Loucy (cell line): ENCODE data around the gene TBC1D20.

ENCODE experiments used
- H2AFZ ChIP-seq: fragments of 200-600 bp; sonication (generic); 2 replicates; pipeline ENCODE4 v1.6.0; 2016; ENCODE audit warnings: antibody characterized with exemption, mild to moderate bottlenecking, low read length, moderate library complexity
- H3F3A ChIP-seq: fragments of 200-600 bp; 2 replicates; pipeline ENCODE4 v1.6.0; 2016; ENCODE audit warnings: antibody characterized with exemption, low read depth, mild to moderate bottlenecking
- H3K27me3 ChIP-seq: fragments of 200-600 bp; sonication (generic); 2 replicates; pipeline ENCODE4 v1.6.1; 2014; ENCODE audit warnings: low read length, mild to moderate bottlenecking; ENCODE audit not compliant: insufficient read depth, poor library complexity, severe bottlenecking
- H3K36me3 ChIP-seq: fragments of 200-600 bp; sonication (generic); 2 replicates; pipeline ENCODE4 v1.6.1; 2016; ENCODE audit warnings: low read length; ENCODE audit not compliant: insufficient read depth
- H3K4me1 ChIP-seq: fragments of 200-600 bp; sonication (generic); 2 replicates; pipeline ENCODE4 v1.5.1; 2014; ENCODE audit warnings: low read length, mild to moderate bottlenecking; ENCODE audit not compliant: insufficient read depth, poor library complexity, severe bottlenecking
- H3K4me2 ChIP-seq: fragments of 200-600 bp; sonication (generic); 2 replicates; pipeline ENCODE4 v1.6.0; 2014; ENCODE audit warnings: antibody characterized with exemption, low read length, low read depth, mild to moderate bottlenecking; ENCODE audit not compliant: poor library complexity, severe bottlenecking
- H3K4me3 ChIP-seq: fragments of 200-600 bp; sonication (generic); 2 replicates; pipeline ENCODE4 v1.5.1; 2014; ENCODE audit warnings: low read length, mild to moderate bottlenecking, mixed read lengths; ENCODE audit not compliant: poor library complexity, severe bottlenecking
- H3K79me2 ChIP-seq: fragments of 200-600 bp; sonication (generic); 2 replicates; pipeline ENCODE4 v1.6.1; 2014; ENCODE audit warnings: low read length; ENCODE audit not compliant: insufficient read depth
- H3K9ac ChIP-seq: fragments of 200-600 bp; sonication (generic); 2 replicates; pipeline ENCODE4 v1.6.0; 2014; ENCODE audit warnings: mild to moderate bottlenecking, low read depth, low read length, moderate library complexity; ENCODE audit not compliant: poor library complexity, severe bottlenecking
- H3K9me2 ChIP-seq: fragments of 200-600 bp; sonication (generic); replicated peaks from 2 replicates; pipeline ENCODE4 v1.6.1; 2016; ENCODE audit warnings: low read depth, low read length, mixed read lengths
- H3K9me3 ChIP-seq: fragments of 200-600 bp; sonication (generic); 2 replicates; pipeline ENCODE4 v1.6.1; 2014; ENCODE audit warnings: mild to moderate bottlenecking, antibody characterized with exemption, low read length, low read depth; ENCODE audit not compliant: insufficient read depth
- H4K20me1 ChIP-seq: fragments of 200-600 bp; sonication (generic); 2 replicates; pipeline ENCODE4 v1.6.0; 2014; ENCODE audit warnings: antibody characterized with exemption, low read length, mild to moderate bottlenecking; ENCODE audit not compliant: insufficient read depth, poor library complexity, severe bottlenecking
- CTCF ChIP-seq: fragments of 200-600 bp; sonication (generic); conservative IDR thresholded peaks from 2 replicates; pipeline ENCODE4 v1.5.1; 2014; ENCODE audit warnings: mild to moderate bottlenecking, antibody characterized with exemption, low read length
- EZH2phosphoT487 ChIP-seq: fragments of 200-600 bp; IDR thresholded peaks from 2 replicates; pipeline ENCODE4 v1.6.1; 2018; ENCODE audit warnings: antibody characterized with exemption, mild to moderate bottlenecking, moderate library complexity, borderline replicate concordance

TBC1D20 gene

GRCh38 chr20:472137-472846 lies 10.0 kb upstream of the TBC1D20 start:
- no peaks in the 10 kb centered on the region for H4K20me1 ChIP-seq
- peaks cover 28% of the 10 kb centered on the region; the same call in 1 of the 2 replicates for H3K9me3 ChIP-seq
- no peak overlapping the region for H2AFZ ChIP-seq
- no peak overlapping the region for H3K4me3 ChIP-seq
- H3K4me2 ChIP-seq = no peak overlapping the region
- no peaks in the 10 kb centered on the region for H3K27me3 ChIP-seq
- no peaks in the 10 kb centered on the region for H3F3A ChIP-seq
- TF ChIP-seq CTCF = no peak
- TF ChIP-seq EZH2phosphoT487 = no peak
- H3K9ac ChIP-seq = no peak overlapping the region
- H3K36me3 ChIP-seq = peaks cover 5% of the 10 kb centered on the region; the same call in 1 of the 2 replicates
- H3K79me2 ChIP-seq = no peaks in the 10 kb centered on the region
- H3K9me2 ChIP-seq = no peaks in the 10 kb centered on the region
- no peaks in the 10 kb centered on the region for H3K4me1 ChIP-seq

GRCh38 chr20:469746-470490 lies 7.6 kb upstream of the TBC1D20 start:
- Histone ChIP-seq H3K4me1 (no peaks in the 10 kb centered on the region), H3K4me3 (no peak overlapping the region), H4K20me1 (no peaks in the 10 kb centered on the region), H2AFZ (no peak overlapping the region), H3K9ac (no peak overlapping the region), H3K27me3 (no peaks in the 10 kb centered on the region), H3K9me3 (peaks cover 30% of the 10 kb centered on the region; the same call in 1 of the 2 replicates), H3F3A (no peaks in the 10 kb centered on the region), H3K9me2 (no peaks in the 10 kb centered on the region), H3K36me3 (no peaks in the 10 kb centered on the region; the same call in 1 of the 2 replicates), H3K79me2 (no peaks in the 10 kb centered on the region), H3K4me2 (no peak overlapping the region)
- no peak for TF ChIP-seq EZH2phosphoT487
- TF ChIP-seq CTCF = no peak

GRCh38 chr20:467755-468154 lies 5.4 kb upstream of the TBC1D20 start:
- no peak overlapping the region for H2AFZ ChIP-seq
- TF ChIP-seq CTCF (no peak), EZH2phosphoT487 (no peak)
- peaks cover 6% of the 10 kb centered on the region for H3K4me1 ChIP-seq
- no peaks in the 10 kb centered on the region for H3K9me2 ChIP-seq
- no peak overlapping the region for H3K4me3 ChIP-seq
- H3K9me3 ChIP-seq = peaks cover 30% of the 10 kb centered on the region; the same call in 1 of the 2 replicates
- no peaks in the 10 kb centered on the region for H3K79me2 ChIP-seq
- no peaks in the 10 kb centered on the region for H4K20me1 ChIP-seq
- no peaks in the 10 kb centered on the region for H3K27me3 ChIP-seq
- no peaks in the 10 kb centered on the region for H3F3A ChIP-seq
- H3K4me2 ChIP-seq = no peak overlapping the region
- no peak overlapping the region for H3K9ac ChIP-seq
- no peaks in the 10 kb centered on the region for H3K36me3 ChIP-seq
